ENCODE results near the gene STK32B.

DNA sequence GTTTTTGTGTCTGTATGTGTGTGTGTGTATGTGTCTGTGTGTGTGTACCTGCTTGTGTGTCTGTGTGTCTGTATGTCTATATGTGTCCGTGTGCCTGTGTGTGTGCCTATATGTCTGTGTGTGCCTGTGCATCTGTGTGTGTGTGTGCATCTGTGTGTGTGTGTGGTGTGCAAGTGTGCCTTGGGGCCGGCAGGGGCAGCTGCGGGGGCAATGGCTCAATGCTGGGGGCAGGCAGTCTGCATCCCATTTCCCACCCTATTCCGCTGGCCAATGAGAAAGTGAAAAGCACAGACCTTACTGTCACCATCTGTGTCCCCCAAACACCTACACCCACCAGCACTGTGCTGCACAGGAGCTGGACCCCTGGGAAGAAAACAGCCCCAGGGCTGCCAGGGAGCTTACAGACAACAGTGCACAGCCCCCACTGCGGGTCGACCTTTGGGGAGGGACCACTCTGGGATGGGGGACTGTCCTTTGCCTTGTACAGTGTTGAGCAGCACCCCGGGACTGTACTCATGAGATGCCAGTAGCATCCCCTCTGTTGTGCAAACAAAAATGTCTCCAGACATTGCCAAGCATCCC, 411.1 kb downstream of the STK32B start:
- no peak for TF ChIP-seq CHD1 (IDR thresholded peaks at IDR 0.05; ENCODE audit: low read depth, low read length)
- TF ChIP-seq, protein P1, sequence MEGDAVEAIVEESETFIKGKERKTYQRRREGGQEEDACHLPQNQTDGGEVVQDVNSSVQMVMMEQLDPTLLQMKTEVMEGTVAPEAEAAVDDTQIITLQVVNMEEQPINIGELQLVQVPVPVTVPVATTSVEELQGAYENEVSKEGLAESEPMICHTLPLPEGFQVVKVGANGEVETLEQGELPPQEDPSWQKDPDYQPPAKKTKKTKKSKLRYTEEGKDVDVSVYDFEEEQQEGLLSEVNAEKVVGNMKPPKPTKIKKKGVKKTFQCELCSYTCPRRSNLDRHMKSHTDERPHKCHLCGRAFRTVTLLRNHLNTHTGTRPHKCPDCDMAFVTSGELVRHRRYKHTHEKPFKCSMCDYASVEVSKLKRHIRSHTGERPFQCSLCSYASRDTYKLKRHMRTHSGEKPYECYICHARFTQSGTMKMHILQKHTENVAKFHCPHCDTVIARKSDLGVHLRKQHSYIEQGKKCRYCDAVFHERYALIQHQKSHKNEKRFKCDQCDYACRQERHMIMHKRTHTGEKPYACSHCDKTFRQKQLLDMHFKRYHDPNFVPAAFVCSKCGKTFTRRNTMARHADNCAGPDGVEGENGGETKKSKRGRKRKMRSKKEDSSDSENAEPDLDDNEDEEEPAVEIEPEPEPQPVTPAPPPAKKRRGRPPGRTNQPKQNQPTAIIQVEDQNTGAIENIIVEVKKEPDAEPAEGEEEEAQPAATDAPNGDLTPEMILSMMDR (IDR thresholded peaks at IDR 0.05; ENCODE audit: control extremely low read depth in 1 of 3, insufficient read depth in 1 of 3, low read depth in 1 of 3, low read length in 3 of 3) = no peak

Measured in H1 (cell line).